Anterior cingulate cortex (tissue), 58 donors: ENCODE results near the gene CNOT11.

Source experiments
- DNase-seq, 58 donors: peaks; one replicate each; lab custom pipeline; 2025; lab: John Stamatoyannopoulos, UW

CNOT11 gene

GRCh38 chr2:101272045-101272784 lies 19.5 kb downstream of the CNOT11 start:
- no peak for DNase-seq

GRCh38 chr2:101273056-101273455 lies 20.4 kb downstream of the CNOT11 start:
- DNase-seq: no peak

- DNase-seq: no peak
These were observed 21.5 kb downstream of the CNOT11 start for GRCh38 chr2:101274142-101274541.

- DNase-seq: peak in 15 of 58 donors; percentile 4 to 46 (median 10)
These were observed 24.4 kb downstream of the CNOT11 start for GRCh38 chr2:101277111-101277510.

- DNase-seq: no peak
These were observed 26.2 kb downstream of the CNOT11 start for GRCh38 chr2:101278925-101279324.

GRCh38 chr2:101281482-101281881 lies 28.8 kb downstream of the CNOT11 start:
- DNase-seq: no peak

GRCh38 chr2:101282980-101283379 lies 30.3 kb downstream of the CNOT11 start:
- DNase-seq: no peak

- no peak for DNase-seq
These were observed 34.0 kb downstream of the CNOT11 start for GRCh38 chr2:101286684-101287083.

- no peak for DNase-seq
These were observed 34.6 kb downstream of the CNOT11 start for GRCh38 chr2:101287303-101287702.

- no peak for DNase-seq
These were observed 38.0 kb downstream of the CNOT11 start for GRCh38 chr2:101290711-101291110.

- DNase-seq: no peak
These were observed 39.3 kb downstream of the CNOT11 start for GRCh38 chr2:101291973-101292372.

- no peak for DNase-seq
These were observed 40.9 kb downstream of the CNOT11 start for GRCh38 chr2:101293544-101293943.

- DNase-seq: no peak
These were observed 42.2 kb downstream of the CNOT11 start for GRCh38 chr2:101294861-101295260.

- DNase-seq: no peak
These were observed 43.2 kb downstream of the CNOT11 start for GRCh38 chr2:101295895-101296294.

GRCh38 chr2:101296371-101296770 lies 43.7 kb downstream of the CNOT11 start:
- DNase-seq: no peak

- no peak for DNase-seq
These were observed 44.7 kb downstream of the CNOT11 start for GRCh38 chr2:101297383-101297782.

GRCh38 chr2:101299604-101300003 lies 46.9 kb downstream of the CNOT11 start:
- DNase-seq: no peak

- no peak for DNase-seq
These were observed 47.5 kb downstream of the CNOT11 start for GRCh38 chr2:101300164-101300563.

- DNase-seq: no peak
These were observed 48.1 kb downstream of the CNOT11 start for GRCh38 chr2:101300836-101301235.

GRCh38 chr2:101302016-101302415 lies 49.3 kb downstream of the CNOT11 start:
- DNase-seq: no peak

- DNase-seq: no peak
These were observed 51.0 kb downstream of the CNOT11 start for GRCh38 chr2:101303688-101304087.

GRCh38 chr2:101305035-101305434 lies 52.3 kb downstream of the CNOT11 start:
- no peak for DNase-seq
